T-helper 9 cell (primary cell): ENCODE data around the gene WWTR1.

Experiments
- DNase-seq: peaks from one replicate; pipeline ENCODE4 v3.0.0-alpha.2; 2020

WWTR1 gene

GRCh38 chr3:149589332-149589731, 68.5 kb downstream of the WWTR1 start:
- DNase-seq = no peak

- no peak for DNase-seq
These were observed 68.9 kb downstream of the WWTR1 start for GRCh38 chr3:149588909-149589308.

- DNase-seq = no peak
These were observed 70.4 kb downstream of the WWTR1 start for GRCh38 chr3:149587383-149587782.

GRCh38 chr3:149586871-149587270, 71.0 kb downstream of the WWTR1 start:
- no peak for DNase-seq

- no peak for DNase-seq
These were observed 72.5 kb downstream of the WWTR1 start for GRCh38 chr3:149585401-149585726.

GRCh38 chr3:149583921-149584635, 73.7 kb downstream of the WWTR1 start:
- no peak for DNase-seq

GRCh38 chr3:149582395-149582794, 75.4 kb downstream of the WWTR1 start:
- no peak for DNase-seq

- no peak for DNase-seq
These were observed 76.0 kb downstream of the WWTR1 start for GRCh38 chr3:149581681-149582370.

- DNase-seq = no peak
These were observed 76.6 kb downstream of the WWTR1 start for GRCh38 chr3:149581248-149581647.

GRCh38 chr3:149579838-149580542, 77.8 kb downstream of the WWTR1 start:
- DNase-seq = no peak

GRCh38 chr3:149579161-149579560, 78.7 kb downstream of the WWTR1 start:
- no peak for DNase-seq

- no peak for DNase-seq
These were observed 80.0 kb downstream of the WWTR1 start for GRCh38 chr3:149577801-149578200.

GRCh38 chr3:149575961-149576564, 81.8 kb downstream of the WWTR1 start:
- DNase-seq = no peak

GRCh38 chr3:149575213-149575960, 82.4 kb downstream of the WWTR1 start:
- no peak for DNase-seq

GRCh38 chr3:149572796-149573414, 84.9 kb downstream of the WWTR1 start:
- no peak for DNase-seq

- DNase-seq = no peak
These were observed 86.4 kb downstream of the WWTR1 start for GRCh38 chr3:149571381-149571780.

- no peak for DNase-seq
These were observed 87.8 kb downstream of the WWTR1 start for GRCh38 chr3:149570016-149570415.

GRCh38 chr3:149567381-149567780, 90.4 kb downstream of the WWTR1 start:
- DNase-seq = no peak

GRCh38 chr3:149566292-149566975, 91.4 kb downstream of the WWTR1 start:
- no peak for DNase-seq

GRCh38 chr3:149564079-149564478, 93.7 kb downstream of the WWTR1 start:
- no peak for DNase-seq

GRCh38 chr3:149563114-149563513, 94.7 kb downstream of the WWTR1 start:
- DNase-seq = no peak

- DNase-seq = no peak
These were observed 97.2 kb downstream of the WWTR1 start for GRCh38 chr3:149560617-149561016.
